Upper lobe of right lung (tissue), 1 donor: Measurements from ENCODE around the gene FAM171A1. TPM values are rescaled to one million over a fixed set of nuclear protein-coding genes. Genes with fewer than 3 reads are reported as not detected.

ENCODE experiments used
- ATAC-seq: fragments of 200-7000 bp; cut with Tn5 transposase; one replicate; pipeline ENCODE4 v1.9.1; 2020; ENCODE audit warnings: mild to moderate bottlenecking, moderate library complexity
- DNase-seq: peaks from one replicate; pipeline ENCODE4 v3.0.0-alpha.2; 2020
- H3K27ac ChIP-seq: fragments of 200-600 bp; one replicate; pipeline ENCODE4 v1.8.0; 2022
- H3K27me3 ChIP-seq: fragments of 200-600 bp; one replicate; pipeline ENCODE4 v1.8.0; 2022; ENCODE audit warnings: mild to moderate bottlenecking
- H3K36me3 ChIP-seq: fragments of 200-600 bp; one replicate; pipeline ENCODE4 v1.8.0; 2022
- H3K4me1 ChIP-seq: fragments of 200-600 bp; one replicate; pipeline ENCODE4 v1.8.0; 2022
- H3K4me3 ChIP-seq: fragments of 200-600 bp; one replicate; pipeline ENCODE4 v1.8.0; 2022; ENCODE audit warnings: mild to moderate bottlenecking
- H3K9me3 ChIP-seq: fragments of 200-600 bp; one replicate; pipeline ENCODE4 v1.8.0; 2022
- intact Hi-C: fragments of 100-400 bp; cut with DNase I; formaldehyde crosslinking; loops from one replicate; pipeline ENCODE4 v1.11.0; 2022
- total RNA-seq: library from RNA; stranded (reverse); fragmentation: NEBNext Ultra II Directional; extraction: Animal tissue kit (Norgen Biotek cat#: 25700); gene quantifications from one replicate; pipeline ENCODE4 v1.2.1, GENCODE V29; 2021
- TF ChIP-seq, protein P1 (sequence below): fragments of 200-600 bp; IDR thresholded peaks from one replicate; pipeline ENCODE4 v1.8.0; 2022; ENCODE audit warnings: antibody characterized with exemption
- donor health status: DM: no; HTN: yes; CAD: no; lungs with severe emphysema.

Gene FAM171A1
- total RNA-seq, 1 donor from 2014 or later: 17.3 TPM

DNA sequence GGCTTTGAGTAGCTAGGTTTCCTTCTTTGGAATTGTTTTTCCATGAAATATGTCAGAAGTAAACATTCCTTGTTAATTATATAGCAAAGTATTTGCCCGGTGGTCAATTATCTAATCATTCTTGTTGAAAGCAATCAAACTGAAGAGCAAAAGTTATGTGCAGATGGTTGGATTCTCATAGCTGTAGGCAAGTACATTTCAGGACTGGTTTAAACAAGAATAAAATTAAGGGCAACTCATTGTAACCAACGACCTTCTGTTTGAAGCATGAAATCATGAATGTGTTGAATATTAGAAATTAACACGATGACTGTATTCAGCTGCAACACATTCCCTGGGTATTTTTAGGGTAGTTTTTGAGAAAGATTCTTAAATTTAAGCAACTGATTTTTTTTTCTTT lies 140.8 kb downstream of the FAM171A1 start:
- Histone ChIP-seq H3K9me3 (no peaks in the 10 kb centered on the region), H3K36me3 (no peaks in the 10 kb centered on the region), H3K27ac (no peak overlapping the region), H3K4me3 (no peak overlapping the region), H3K27me3 (no peaks in the 10 kb centered on the region), H3K4me1 (no peaks in the 10 kb centered on the region)
- no peak for DNase-seq
- ATAC-seq: no peak
- intact Hi-C loops: no loop called here
- TF ChIP-seq, protein P1, sequence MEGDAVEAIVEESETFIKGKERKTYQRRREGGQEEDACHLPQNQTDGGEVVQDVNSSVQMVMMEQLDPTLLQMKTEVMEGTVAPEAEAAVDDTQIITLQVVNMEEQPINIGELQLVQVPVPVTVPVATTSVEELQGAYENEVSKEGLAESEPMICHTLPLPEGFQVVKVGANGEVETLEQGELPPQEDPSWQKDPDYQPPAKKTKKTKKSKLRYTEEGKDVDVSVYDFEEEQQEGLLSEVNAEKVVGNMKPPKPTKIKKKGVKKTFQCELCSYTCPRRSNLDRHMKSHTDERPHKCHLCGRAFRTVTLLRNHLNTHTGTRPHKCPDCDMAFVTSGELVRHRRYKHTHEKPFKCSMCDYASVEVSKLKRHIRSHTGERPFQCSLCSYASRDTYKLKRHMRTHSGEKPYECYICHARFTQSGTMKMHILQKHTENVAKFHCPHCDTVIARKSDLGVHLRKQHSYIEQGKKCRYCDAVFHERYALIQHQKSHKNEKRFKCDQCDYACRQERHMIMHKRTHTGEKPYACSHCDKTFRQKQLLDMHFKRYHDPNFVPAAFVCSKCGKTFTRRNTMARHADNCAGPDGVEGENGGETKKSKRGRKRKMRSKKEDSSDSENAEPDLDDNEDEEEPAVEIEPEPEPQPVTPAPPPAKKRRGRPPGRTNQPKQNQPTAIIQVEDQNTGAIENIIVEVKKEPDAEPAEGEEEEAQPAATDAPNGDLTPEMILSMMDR: no peak

DNA sequence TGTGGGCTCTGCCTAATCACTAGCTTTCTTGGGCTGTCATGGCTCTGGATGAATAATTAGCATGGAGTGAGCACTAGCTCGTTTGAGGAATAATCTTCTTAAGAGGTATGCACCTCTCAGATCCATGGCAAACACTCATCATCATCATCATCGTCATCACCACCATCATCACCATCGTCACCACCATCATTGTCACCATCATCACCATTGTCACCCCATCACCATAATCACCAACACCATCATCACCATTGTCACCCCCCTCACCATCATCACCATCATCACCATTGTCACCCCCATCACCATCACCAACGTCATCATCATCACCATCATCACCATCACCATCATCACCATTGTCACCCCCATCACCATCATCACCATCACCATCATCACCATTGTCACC lies 141.8 kb downstream of the FAM171A1 start:
- Histone ChIP-seq H3K9me3 (no peaks in the 10 kb centered on the region), H3K4me3 (no peak overlapping the region), H3K27ac (no peak overlapping the region), H3K36me3 (no peaks in the 10 kb centered on the region), H3K27me3 (no peaks in the 10 kb centered on the region), H3K4me1 (no peaks in the 10 kb centered on the region)
- ATAC-seq: no peak
- TF ChIP-seq, protein P1: no peak
- intact Hi-C loops: no loop called here
- DNase-seq: no peak

DNA sequence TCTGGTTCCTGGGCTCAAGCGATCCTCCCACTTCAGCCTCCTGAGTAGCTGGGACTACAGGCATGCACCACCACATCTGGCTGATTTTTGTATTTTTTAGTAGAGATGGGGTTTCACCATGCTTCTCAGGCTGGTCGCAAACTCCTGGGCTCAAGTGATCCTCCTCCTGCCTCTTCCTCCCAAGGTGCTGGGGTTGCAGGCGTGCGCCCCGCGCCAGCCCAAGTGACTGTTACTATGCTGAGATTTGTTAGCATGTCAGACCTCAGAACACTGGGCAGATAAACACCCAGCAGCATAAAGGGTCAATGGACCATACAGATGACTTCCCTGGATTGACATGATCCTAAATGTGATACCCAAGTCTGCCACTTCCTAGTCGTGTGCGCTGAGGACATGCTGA lies 142.7 kb downstream of the FAM171A1 start:
- no peak for DNase-seq
- Histone ChIP-seq H3K4me3 (no peak overlapping the region), H3K27ac (no peak overlapping the region), H3K36me3 (no peaks in the 10 kb centered on the region), H3K4me1 (no peaks in the 10 kb centered on the region), H3K9me3 (no peaks in the 10 kb centered on the region), H3K27me3 (no peaks in the 10 kb centered on the region)
- no peak for ATAC-seq
- TF ChIP-seq, protein P1: no peak
- intact Hi-C loops: no loop called here

DNA sequence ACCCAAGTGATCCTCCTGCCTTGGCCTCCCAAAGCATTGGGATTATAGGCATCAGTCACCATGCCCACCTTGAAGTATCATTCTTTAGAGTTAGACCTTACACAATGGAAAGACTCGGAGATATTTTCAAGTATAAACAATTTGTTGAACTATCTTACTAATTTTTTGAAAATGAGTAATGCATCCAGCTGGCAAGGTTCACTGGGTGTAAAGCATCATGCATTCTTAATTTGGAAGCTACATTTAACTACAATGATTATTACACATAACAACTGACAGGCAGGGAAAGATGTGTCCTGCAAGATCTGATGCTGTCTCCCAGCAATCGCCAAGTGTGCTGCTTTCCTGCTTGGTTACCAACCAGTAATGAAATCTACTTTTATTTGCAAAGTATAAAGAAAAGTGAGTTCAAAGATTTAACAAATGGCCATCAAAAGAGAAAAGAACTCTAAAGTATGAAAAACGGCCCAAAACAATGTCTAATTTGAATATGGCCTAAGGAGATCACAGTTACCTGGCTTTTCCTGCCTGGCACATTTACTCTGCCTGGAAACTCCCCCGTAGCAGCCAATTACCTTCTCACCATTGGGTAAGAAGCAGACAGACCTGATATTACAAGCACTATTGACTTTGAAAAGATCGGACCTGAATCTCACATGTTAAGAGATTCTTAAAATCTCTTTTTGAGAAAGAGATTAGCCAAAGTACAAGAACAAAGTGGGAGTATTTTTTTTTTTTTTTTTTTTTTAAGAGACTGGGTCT lies 143.3 kb downstream of the FAM171A1 start:
- no peak overlapping the region for H3K4me3 ChIP-seq
- DNase-seq: no peak
- H3K9me3 ChIP-seq: no peaks in the 10 kb centered on the region
- no peak overlapping the region for H3K27ac ChIP-seq
- TF ChIP-seq, protein P1: no peak
- H3K27me3 ChIP-seq: no peaks in the 10 kb centered on the region
- no peaks in the 10 kb centered on the region for H3K4me1 ChIP-seq
- intact Hi-C loops: no loop called here
- ATAC-seq: no peak
- H3K36me3 ChIP-seq: no peaks in the 10 kb centered on the region

DNA sequence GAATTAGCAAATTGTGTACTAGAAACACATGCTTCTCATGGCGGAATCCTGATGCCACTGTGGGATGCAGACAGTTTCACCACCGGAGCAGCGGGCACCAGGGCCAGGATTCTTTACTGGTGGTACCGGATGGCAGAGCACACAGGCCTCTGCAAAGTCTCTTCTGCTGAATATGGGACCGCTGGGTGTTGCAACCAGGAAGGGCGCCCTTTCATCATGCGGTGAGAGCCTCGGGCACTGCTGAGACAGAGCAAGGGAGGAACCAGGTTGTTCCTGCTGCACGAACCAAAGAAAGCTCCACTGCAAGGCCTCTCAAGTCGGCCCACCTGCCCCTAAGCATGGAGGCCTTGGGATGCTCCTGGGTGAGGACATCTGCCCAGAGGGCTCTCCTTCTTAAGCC lies 145.6 kb downstream of the FAM171A1 start:
- Histone ChIP-seq H3K27me3 (no peaks in the 10 kb centered on the region), H3K4me1 (no peaks in the 10 kb centered on the region), H3K4me3 (no peak overlapping the region), H3K36me3 (no peaks in the 10 kb centered on the region), H3K27ac (no peak overlapping the region), H3K9me3 (no peaks in the 10 kb centered on the region)
- DNase-seq: no peak
- TF ChIP-seq, protein P1: no peak
- intact Hi-C loops: no loop called here
- ATAC-seq: no peak

DNA sequence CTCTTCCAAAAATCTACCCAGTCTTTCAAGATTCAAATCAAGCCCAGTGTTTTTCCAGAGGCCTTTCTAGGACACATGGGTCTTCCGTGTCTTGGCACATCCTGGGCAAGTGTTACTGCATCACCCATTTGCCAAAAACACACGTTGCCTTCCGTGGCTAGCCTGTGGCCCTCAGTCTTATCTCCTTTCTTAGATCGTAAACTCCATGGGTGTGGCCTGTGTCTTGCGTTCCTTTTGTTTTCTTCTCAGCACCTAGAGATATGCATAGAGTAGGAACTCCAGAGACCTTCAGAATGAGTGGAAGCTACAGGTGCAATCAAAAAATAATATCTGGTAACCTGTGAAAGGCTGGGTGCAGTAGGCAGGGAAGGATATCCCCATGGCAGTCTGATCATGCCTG lies 146.1 kb downstream of the FAM171A1 start:
- intact Hi-C loops: no loop called here
- Histone ChIP-seq H3K4me3 (no peak overlapping the region), H3K36me3 (no peaks in the 10 kb centered on the region), H3K27ac (no peak overlapping the region), H3K9me3 (no peaks in the 10 kb centered on the region), H3K27me3 (no peaks in the 10 kb centered on the region), H3K4me1 (no peaks in the 10 kb centered on the region)
- TF ChIP-seq, protein P1: no peak
- DNase-seq (no peak), ATAC-seq (no peak)
